H7 (cell line): Measurements from ENCODE around the gene POLK. TPM values are rescaled to one million over a fixed set of nuclear protein-coding genes. Genes with fewer than 3 reads are reported as not detected.
"Not testable (repeated sequence)": the region's sequence is repeated elsewhere in the genome, so short reads cannot be mapped to it uniquely, and the experiment has no call there.

Experiments used
- DNase-seq: peaks from one replicate; pipeline ENCODE4 v3.0.0; 2012
- H3K27me3 ChIP-seq: 2 replicates; pipeline ENCODE4 v1.6.0; 2011; ENCODE audit warnings: mild to moderate bottlenecking, low read length; ENCODE audit not compliant: control insufficient read depth, insufficient read depth
- H3K36me3 ChIP-seq: replicated peaks from 2 replicates; pipeline ENCODE4 v1.5.1; 2011; ENCODE audit warnings: low read length; ENCODE audit not compliant: control insufficient read depth, insufficient read depth
- H3K4me3 ChIP-seq: 2 replicates; pipeline ENCODE4 v1.5.1; 2011; ENCODE audit warnings: low read depth, mild to moderate bottlenecking, control low read depth, low read length, moderate library complexity; ENCODE audit not compliant: insufficient read depth
- total RNA-seq: library from RNA; depleted of rRNA; stranded (reverse); fragments of >200 nt; shearing (Covaris generic); gene quantifications from 2 replicates; pipeline ENCODE4 v1.2.3, GENCODE V29; 2014

Gene POLK
- total RNA-seq, 1 experiment from 2014 or later: 8.6 TPM

GRCh38 chr5:75588666-75589065, 77.0 kb downstream of the POLK start:
- Histone ChIP-seq H3K4me3 (no peak overlapping the region), H3K27me3 (no peaks in the 10 kb centered on the region), H3K36me3 (no peaks in the 10 kb centered on the region)
- DNase-seq: no peak

- Histone ChIP-seq H3K36me3 (no peaks in the 10 kb centered on the region), H3K4me3 (no peak overlapping the region), H3K27me3 (no peaks in the 10 kb centered on the region)
- no peak for DNase-seq
Observed at GRCh38 chr5:75600535-75600934, 88.8 kb downstream of the POLK start.

GRCh38 chr5:75601567-75601966, 89.9 kb downstream of the POLK start:
- Histone ChIP-seq H3K27me3 (no peaks in the 10 kb centered on the region), H3K36me3 (no peaks in the 10 kb centered on the region), H3K4me3 (no peak overlapping the region)
- DNase-seq: no peak

GRCh38 chr5:75601996-75602395, 90.3 kb downstream of the POLK start:
- Histone ChIP-seq H3K4me3 (no peak overlapping the region), H3K36me3 (no peaks in the 10 kb centered on the region), H3K27me3 (no peaks in the 10 kb centered on the region)
- no peak for DNase-seq

- no peak overlapping the region for H3K4me3 ChIP-seq
- no peaks in the 10 kb centered on the region for H3K36me3 ChIP-seq
- H3K27me3 ChIP-seq: no peaks in the 10 kb centered on the region
- no peak for DNase-seq
Observed at GRCh38 chr5:75603371-75603770, 91.7 kb downstream of the POLK start.

GRCh38 chr5:75603821-75604220, 92.1 kb downstream of the POLK start:
- H3K4me3 ChIP-seq: no peak overlapping the region
- no peak for DNase-seq
- H3K36me3 ChIP-seq: no peaks in the 10 kb centered on the region
- no peaks in the 10 kb centered on the region for H3K27me3 ChIP-seq

GRCh38 chr5:75607341-75607740, 95.7 kb downstream of the POLK start:
- H3K4me3 ChIP-seq, DNase-seq, H3K27me3 ChIP-seq, H3K36me3 ChIP-seq: not testable (repeated sequence)

- no peaks in the 10 kb centered on the region for H3K36me3 ChIP-seq
- H3K27me3 ChIP-seq: no peaks in the 10 kb centered on the region
- H3K4me3 ChIP-seq: no peak overlapping the region
- DNase-seq: no peak
Observed at GRCh38 chr5:75608870-75609269, 97.2 kb downstream of the POLK start.

GRCh38 chr5:75610201-75610600, 98.5 kb downstream of the POLK start:
- Histone ChIP-seq H3K4me3 (no peak overlapping the region), H3K27me3 (no peaks in the 10 kb centered on the region), H3K36me3 (no peaks in the 10 kb centered on the region)
- DNase-seq: peak; percentile 26

GRCh38 chr5:75610859-75611310, 99.2 kb downstream of the POLK start:
- DNase-seq, H3K27me3 ChIP-seq, H3K36me3 ChIP-seq: not testable (repeated sequence)
- H3K4me3 ChIP-seq: peak overlapping the region; percentile 63

- peak; percentile 76 for DNase-seq
- peak within 1 kb of the TSS; percentile 63 for H3K4me3 ChIP-seq
- H3K36me3 ChIP-seq: no peaks in the 10 kb centered on the region
- no peaks in the 10 kb centered on the region for H3K27me3 ChIP-seq
Observed at GRCh38 chr5:75611311-75612225, 99.9 kb downstream of the POLK start, which contains the start of gene ANKDD1B. Gene ANKDD1B, plus strand, starts transcription at chr5:75611453. Its CDS starts 182 bp downstream, at chr5:75611635.

- Histone ChIP-seq H3K4me3 (peak overlapping the region; percentile 63), H3K27me3 (no peaks in the 10 kb centered on the region), H3K36me3 (no peaks in the 10 kb centered on the region)
- peak; percentile 71 for DNase-seq
Observed at GRCh38 chr5:75612226-75612569, 100.5 kb downstream of the POLK start.

- no peak overlapping the region for H3K4me3 ChIP-seq
- no peaks in the 10 kb centered on the region for H3K27me3 ChIP-seq
- H3K36me3 ChIP-seq: no peaks in the 10 kb centered on the region
- DNase-seq: no peak
Observed at GRCh38 chr5:75612901-75613300, 101.2 kb downstream of the POLK start.

- DNase-seq: no peak
- Histone ChIP-seq H3K27me3 (no peaks in the 10 kb centered on the region), H3K4me3 (no peak overlapping the region), H3K36me3 (no peaks in the 10 kb centered on the region)
Observed at GRCh38 chr5:75614176-75614575, 102.5 kb downstream of the POLK start.

GRCh38 chr5:75616371-75616881, 104.7 kb downstream of the POLK start:
- DNase-seq: no peak
- H3K27me3 ChIP-seq: no peaks in the 10 kb centered on the region
- no peak overlapping the region for H3K4me3 ChIP-seq
- H3K36me3 ChIP-seq: no peaks in the 10 kb centered on the region
